ENCODE results near the gene KCNT1.

GRCh38 chr9:135779571-135779970, 77.6 kb downstream of the KCNT1 start:
- no peak for TF ChIP-seq EP300 (IDR thresholded peaks at IDR 0.05)
- TF ChIP-seq, protein P1, sequence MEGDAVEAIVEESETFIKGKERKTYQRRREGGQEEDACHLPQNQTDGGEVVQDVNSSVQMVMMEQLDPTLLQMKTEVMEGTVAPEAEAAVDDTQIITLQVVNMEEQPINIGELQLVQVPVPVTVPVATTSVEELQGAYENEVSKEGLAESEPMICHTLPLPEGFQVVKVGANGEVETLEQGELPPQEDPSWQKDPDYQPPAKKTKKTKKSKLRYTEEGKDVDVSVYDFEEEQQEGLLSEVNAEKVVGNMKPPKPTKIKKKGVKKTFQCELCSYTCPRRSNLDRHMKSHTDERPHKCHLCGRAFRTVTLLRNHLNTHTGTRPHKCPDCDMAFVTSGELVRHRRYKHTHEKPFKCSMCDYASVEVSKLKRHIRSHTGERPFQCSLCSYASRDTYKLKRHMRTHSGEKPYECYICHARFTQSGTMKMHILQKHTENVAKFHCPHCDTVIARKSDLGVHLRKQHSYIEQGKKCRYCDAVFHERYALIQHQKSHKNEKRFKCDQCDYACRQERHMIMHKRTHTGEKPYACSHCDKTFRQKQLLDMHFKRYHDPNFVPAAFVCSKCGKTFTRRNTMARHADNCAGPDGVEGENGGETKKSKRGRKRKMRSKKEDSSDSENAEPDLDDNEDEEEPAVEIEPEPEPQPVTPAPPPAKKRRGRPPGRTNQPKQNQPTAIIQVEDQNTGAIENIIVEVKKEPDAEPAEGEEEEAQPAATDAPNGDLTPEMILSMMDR (IDR thresholded peaks at IDR 0.05), result no peak
